Natural killer cell (primary cell): ENCODE data around the gene F2RL1. TPM values are rescaled to one million over a fixed set of nuclear protein-coding genes. Genes with fewer than 3 reads are reported as not detected.
"Not testable (repeated sequence)": the region's sequence is repeated elsewhere in the genome, so short reads cannot be mapped to it uniquely, and the experiment has no call there.

Source experiments
- ATAC-seq, 3 donors: fragments of 150-1000 bp in 2 of 3; fragments of 200-7000 bp in 1 of 3; cut with Tn5 transposase; 1 replicate in 1 of 3; 2 replicates in 2 of 3; pipeline ENCODE4 v1.10.0; 2021; ENCODE audit warnings: mild to moderate bottlenecking in 2 of 3, moderate library complexity in 2 of 3
- DNase-seq, 2 donors: peaks; one replicate each; pipeline versions ENCODE4 v3.0.0 to v3.0.0-alpha.2; 2013 to 2021; ENCODE audit warnings: mixed read lengths in 1 of 2
- H3K27ac ChIP-seq: one replicate; pipeline ENCODE4 v1.5.1; 2013; ENCODE audit warnings: mild to moderate bottlenecking, low read length
- H3K27me3 ChIP-seq: one replicate; pipeline ENCODE4 v1.6.1; 2013; ENCODE audit warnings: low read length; ENCODE audit not compliant: control insufficient read depth, insufficient read depth
- H3K36me3 ChIP-seq: one replicate; pipeline ENCODE4 v1.6.1; 2013; ENCODE audit warnings: low read length; ENCODE audit not compliant: control insufficient read depth, insufficient read depth
- H3K4me1 ChIP-seq: one replicate; pipeline ENCODE4 v1.6.1; 2013; ENCODE audit warnings: low read length; ENCODE audit not compliant: control insufficient read depth, insufficient read depth
- H3K4me3 ChIP-seq: one replicate; pipeline ENCODE4 v1.5.1; 2013; ENCODE audit warnings: low read length
- H3K9me3 ChIP-seq: one replicate; pipeline ENCODE4 v1.6.1; 2013; ENCODE audit warnings: low read length; ENCODE audit not compliant: control insufficient read depth, insufficient read depth
- H3K27ac Mint-ChIP-seq, 2 donors: one replicate each; pipeline ENCODE4 v1.8.0; 2022; ENCODE audit warnings: mild to moderate bottlenecking in 2 of 2, mixed read lengths in 2 of 2, moderate library complexity in 1 of 2
- H3K27me3 Mint-ChIP-seq, 2 donors: one replicate each; pipeline ENCODE4 v1.8.0; 2022; ENCODE audit warnings: low read depth in 2 of 2, mixed read lengths in 2 of 2
- H3K36me3 Mint-ChIP-seq: one replicate; pipeline ENCODE4 v1.8.0; 2022; ENCODE audit warnings: mixed read lengths
- H3K4me1 Mint-ChIP-seq, 2 donors: one replicate each; pipeline ENCODE4 v1.8.0; 2022; ENCODE audit warnings: mixed read lengths in 2 of 2
- H3K4me3 Mint-ChIP-seq: one replicate; pipeline ENCODE4 v1.8.0; 2022; ENCODE audit warnings: mild to moderate bottlenecking, moderate library complexity, mixed read lengths
- H3K9me3 Mint-ChIP-seq, 2 donors: one replicate each; pipeline ENCODE4 v1.8.0; 2022; ENCODE audit warnings: mixed read lengths in 2 of 2
- WGBS: methylation state at CpG from one replicate; pipeline ENCODE4 v1.1.7; 2013; ENCODE audit warnings: missing lambda C conversion rate; ENCODE audit not compliant: insufficient coverage; 5-methylcytosine and 5-hydroxymethylcytosine counted together
- intact Hi-C: fragments of 100-400 bp; cut with micrococcal nuclease; formaldehyde crosslinking; loops from one replicate; pipeline ENCODE4 v1.14.2; 2022
- total RNA-seq, 4 donors: library from RNA; stranded (reverse); fragments of 120-200 nt in 1 of 4; gene quantifications; one replicate each; pipeline versions ENCODE4 v1.2.3 to v1.2.4, GENCODE V29; 2013 to 2022
- TF ChIP-seq, protein P1 (sequence below): fragments of 200-600 bp; IDR thresholded peaks from one replicate; pipeline ENCODE4 v1.8.0; 2022; ENCODE audit warnings: antibody characterized with exemption

The F2RL1 gene
- total RNA-seq, 3 donors from 2014 or later (not counting 1 experiment from before 2014, with no cell fraction given) = 0.29 to 0.35 TPM; not detected in 1

DNA sequence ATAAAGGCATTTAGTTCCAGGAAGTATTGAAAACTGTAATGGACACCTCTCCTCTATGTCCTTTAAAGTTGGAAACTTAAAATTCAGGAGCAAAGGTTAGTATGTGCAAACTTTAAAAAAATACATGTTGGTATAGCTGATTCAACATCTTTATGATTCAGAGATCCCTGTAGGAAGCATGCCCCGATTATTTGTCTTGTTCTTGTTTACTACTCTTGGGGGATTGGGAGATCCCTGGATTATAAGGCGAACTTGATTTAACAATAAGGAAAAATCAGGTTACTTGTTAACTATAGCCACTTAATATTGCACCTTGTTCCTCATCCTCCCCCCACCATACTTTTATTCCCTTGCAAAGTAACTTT is 1.7 kb downstream of the F2RL1 start:
- intact Hi-C loops = no loop called here
- peaks cover 33 to 48% of the 10 kb centered on the region in 2 donors for H3K27me3 Mint-ChIP-seq

DNA sequence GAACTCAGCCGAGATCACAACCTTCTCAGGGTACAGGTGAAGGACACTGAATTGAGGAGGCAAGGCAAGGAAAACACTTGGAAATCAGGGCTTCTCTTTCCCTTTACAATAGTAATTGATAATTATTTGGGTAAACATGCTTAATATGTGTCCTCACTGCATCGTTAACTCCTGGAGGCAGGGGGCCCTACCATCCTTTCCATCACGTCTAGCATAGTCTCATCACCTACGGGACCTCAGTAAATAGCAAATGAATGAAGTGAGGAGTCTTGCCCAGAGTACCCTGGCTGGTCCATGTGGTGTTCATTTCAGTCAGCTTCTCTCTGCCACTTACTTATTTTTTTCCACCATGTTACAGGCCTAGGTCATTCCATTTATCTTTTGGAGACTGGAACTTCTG is 2.3 kb downstream of the F2RL1 start:
- H3K4me3 ChIP-seq = no peak overlapping the region
- H3K4me1 Mint-ChIP-seq = peaks cover 5 to 6% of the 10 kb centered on the region in 2 donors
- H3K36me3 Mint-ChIP-seq = no peaks in the 10 kb centered on the region
- intact Hi-C loops = no loop called here
- WGBS = 61% methylated on average over 3 of the region's 4 CpGs
- peaks cover 29 to 47% of the 10 kb centered on the region in 2 donors for H3K27me3 Mint-ChIP-seq
- peaks cover 17% of the 10 kb centered on the region for H3K4me1 ChIP-seq
- no peak overlapping the region for H3K27ac ChIP-seq
- no peak overlapping the region for H3K27ac Mint-ChIP-seq
- TF ChIP-seq, protein P1, sequence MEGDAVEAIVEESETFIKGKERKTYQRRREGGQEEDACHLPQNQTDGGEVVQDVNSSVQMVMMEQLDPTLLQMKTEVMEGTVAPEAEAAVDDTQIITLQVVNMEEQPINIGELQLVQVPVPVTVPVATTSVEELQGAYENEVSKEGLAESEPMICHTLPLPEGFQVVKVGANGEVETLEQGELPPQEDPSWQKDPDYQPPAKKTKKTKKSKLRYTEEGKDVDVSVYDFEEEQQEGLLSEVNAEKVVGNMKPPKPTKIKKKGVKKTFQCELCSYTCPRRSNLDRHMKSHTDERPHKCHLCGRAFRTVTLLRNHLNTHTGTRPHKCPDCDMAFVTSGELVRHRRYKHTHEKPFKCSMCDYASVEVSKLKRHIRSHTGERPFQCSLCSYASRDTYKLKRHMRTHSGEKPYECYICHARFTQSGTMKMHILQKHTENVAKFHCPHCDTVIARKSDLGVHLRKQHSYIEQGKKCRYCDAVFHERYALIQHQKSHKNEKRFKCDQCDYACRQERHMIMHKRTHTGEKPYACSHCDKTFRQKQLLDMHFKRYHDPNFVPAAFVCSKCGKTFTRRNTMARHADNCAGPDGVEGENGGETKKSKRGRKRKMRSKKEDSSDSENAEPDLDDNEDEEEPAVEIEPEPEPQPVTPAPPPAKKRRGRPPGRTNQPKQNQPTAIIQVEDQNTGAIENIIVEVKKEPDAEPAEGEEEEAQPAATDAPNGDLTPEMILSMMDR = no peak
- no peak overlapping the region for H3K4me3 Mint-ChIP-seq
- H3K9me3 ChIP-seq = no peaks in the 10 kb centered on the region
- peaks cover 13% of the 10 kb centered on the region for H3K27me3 ChIP-seq
- H3K36me3 ChIP-seq = no peaks in the 10 kb centered on the region
- H3K9me3 Mint-ChIP-seq = no peaks in the 10 kb centered on the region
- no peak for ATAC-seq
- no peak for DNase-seq

More for the DNA sequence above, 1.7 kb downstream of the F2RL1 start:
- Mint-ChIP-seq H3K9me3 (no peaks in the 10 kb centered on the region), H3K4me3 (peak overlapping the region; percentile 84), H3K36me3 (no peaks in the 10 kb centered on the region), H3K27ac (no peak overlapping the region), H3K4me1 (peaks cover 5 to 6% of the 10 kb centered on the region in 2 donors)
- 71% methylated on average over 1 of the region's 2 CpGs for WGBS
- Histone ChIP-seq H3K4me3 (no peak overlapping the region), H3K36me3 (no peaks in the 10 kb centered on the region), H3K27me3 (peaks cover 13% of the 10 kb centered on the region), H3K27ac (no peak overlapping the region), H3K4me1 (peaks cover 17% of the 10 kb centered on the region), H3K9me3 (no peaks in the 10 kb centered on the region)
- TF ChIP-seq, protein P1 = no peak
- ATAC-seq (no peak), DNase-seq (no peak)

DNA sequence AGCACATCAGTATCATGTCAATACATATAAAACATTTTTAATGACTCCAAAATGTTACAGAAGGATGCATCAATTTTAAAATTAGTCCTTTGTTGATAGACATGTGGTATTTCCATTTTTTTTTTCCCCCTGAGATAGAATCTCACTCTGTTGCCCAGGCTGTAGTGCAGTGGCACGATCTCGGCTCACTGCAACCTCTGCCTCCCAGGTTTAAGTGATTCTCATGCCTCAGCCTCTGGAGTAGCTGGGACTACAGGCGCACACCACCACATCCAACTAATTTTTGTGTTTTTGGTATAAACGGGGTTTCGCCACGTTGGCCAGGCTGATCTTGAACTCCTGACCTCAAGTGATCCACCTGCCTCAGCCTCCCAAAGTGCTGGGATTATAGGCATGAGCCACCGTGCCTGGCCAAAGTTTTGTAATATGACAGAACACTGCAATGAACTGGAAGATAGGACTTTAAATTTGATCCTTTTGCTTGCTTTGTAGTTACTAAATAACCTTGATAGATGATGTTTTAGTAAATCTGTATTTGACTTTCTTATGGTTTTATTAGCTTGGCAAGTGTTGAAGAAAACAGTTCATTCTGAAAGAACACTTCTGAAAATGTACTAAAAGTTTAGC is 3.4 kb downstream of the F2RL1 start:
- Histone ChIP-seq H3K27me3 (peaks cover 10% of the 10 kb centered on the region), H3K4me1 (peaks cover 17% of the 10 kb centered on the region)
- H3K27ac Mint-ChIP-seq, ATAC-seq, H3K9me3 Mint-ChIP-seq, H3K4me3 Mint-ChIP-seq, H3K27ac ChIP-seq, H3K36me3 Mint-ChIP-seq, H3K9me3 ChIP-seq, H3K36me3 ChIP-seq, H3K4me3 ChIP-seq, DNase-seq, intact Hi-C loops, H3K4me1 Mint-ChIP-seq: not testable (repeated sequence)
- peaks cover 30 to 40% of the 10 kb centered on the region in 2 donors for H3K27me3 Mint-ChIP-seq
- 85% methylated on average over 7 of the region's 7 CpGs for WGBS

DNA sequence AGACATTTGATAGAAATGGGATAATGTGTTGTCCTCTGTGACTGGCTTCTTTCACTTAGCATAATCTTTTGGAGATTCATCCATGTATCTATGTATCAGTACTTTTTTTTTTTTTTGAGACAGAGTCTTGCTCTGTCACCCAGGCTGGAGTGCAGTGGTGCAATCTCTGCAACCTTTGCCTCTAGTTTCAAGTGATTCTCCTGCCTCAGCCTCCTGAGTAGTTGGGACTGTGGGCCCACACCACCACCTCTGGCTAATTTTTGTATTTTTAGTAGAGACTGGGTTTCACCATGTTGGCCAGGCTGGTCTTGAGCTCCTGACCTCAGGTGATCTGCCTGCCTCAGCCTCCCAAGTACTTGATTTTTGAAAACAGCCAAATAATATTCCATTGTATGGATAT is 7.6 kb downstream of the F2RL1 start:
- H3K9me3 Mint-ChIP-seq, H3K36me3 Mint-ChIP-seq, H3K4me3 ChIP-seq, H3K27me3 ChIP-seq, intact Hi-C loops, ATAC-seq, H3K36me3 ChIP-seq, H3K9me3 ChIP-seq, H3K27ac ChIP-seq, DNase-seq, H3K4me1 ChIP-seq, H3K4me3 Mint-ChIP-seq, H3K4me1 Mint-ChIP-seq, H3K27ac Mint-ChIP-seq: not testable (repeated sequence)
- peaks cover 10 to 15% of the 10 kb centered on the region in 2 donors for H3K27me3 Mint-ChIP-seq
